Breast epithelium (tissue), 4 donors: ENCODE results near the gene DMD. TPM values are rescaled to one million over a fixed set of nuclear protein-coding genes. Genes with fewer than 3 reads are reported as not detected.

Experiments
- DNase-seq, 2 donors: peaks; one replicate each; pipeline ENCODE4 v3.0.0-alpha.2; 2019; ENCODE audit warnings: low spot score in 2 of 2
- H3K27ac ChIP-seq, 2 donors: fragments of 200-600 bp; sonication (generic) in 1 of 2; one replicate each; pipeline ENCODE4 v1.5.1; 2016 to 2019; ENCODE audit warnings: mild to moderate bottlenecking in 1 of 2
- H3K27me3 ChIP-seq, 2 donors: fragments of 200-600 bp; sonication (generic) in 1 of 2; one replicate each; pipeline versions ENCODE4 v1.5.1 to v1.6.0; 2017 to 2019; ENCODE audit warnings: control low read depth in 1 of 2, mild to moderate bottlenecking in 1 of 2
- H3K36me3 ChIP-seq: fragments of 200-600 bp; one replicate; pipeline ENCODE4 v1.5.1; 2019
- H3K4me1 ChIP-seq, 2 donors: fragments of 200-600 bp; sonication (generic); one replicate each; pipeline ENCODE4 v1.5.1; 2016 to 2019; ENCODE audit warnings: control low read depth in 1 of 2
- H3K4me3 ChIP-seq, 3 donors: fragments of 200-600 bp; sonication (generic); 1 replicate in 2 of 3; 2 replicates in 1 of 3; pipeline ENCODE4 v1.5.1; 2016 to 2019; ENCODE audit warnings: mild to moderate bottlenecking in 3 of 3, moderate library complexity in 2 of 3
- H3K9me3 ChIP-seq, 2 donors: fragments of 200-600 bp; sonication (generic) in 1 of 2; one replicate each; pipeline ENCODE4 v1.5.1; 2016 to 2019; ENCODE audit warnings: control low read depth in 1 of 2
- CTCF ChIP-seq, 3 donors: fragments of 450-650 bp; IDR thresholded peaks; one replicate each; pipeline ENCODE4 v1.5.1; 2016 to 2017; ENCODE audit warnings: antibody characterized with exemption in 3 of 3, mild to moderate bottlenecking in 3 of 3, moderate library complexity in 3 of 3
- POLR2A ChIP-seq: fragments of 450-650 bp; IDR thresholded peaks from one replicate; pipeline ENCODE4 v1.6.1; 2016; ENCODE audit warnings: antibody characterized with exemption, mild to moderate bottlenecking, moderate library complexity
- POLR2AphosphoS5 ChIP-seq, 3 donors: sonication (generic); formaldehyde crosslinking; IDR thresholded peaks; one replicate each; pipeline ENCODE4 v1.6.1; 2017; ENCODE audit warnings: antibody characterized with exemption in 3 of 3
- intact Hi-C: fragments of 100-400 bp; cut with DNase I; formaldehyde crosslinking; loops from one replicate; pipeline ENCODE4 v1.15.1; 2023; ENCODE audit warnings: low total_unique reads
- total RNA-seq, 3 donors: library from RNA; depleted of rRNA; stranded (reverse); fragments of >200 nt; gene quantifications; one replicate each; pipeline ENCODE4 v1.1.0, GENCODE V29; 2016

DMD gene
- total RNA-seq, 3 donors from 2014 or later, result 57.0 to 135 (median 65.2) TPM

GRCh38 chrX:33178690-33179089 is 32.7 kb downstream of the DMD start:
- intact Hi-C loops, result no loop called here
- TF ChIP-seq POLR2AphosphoS5 (IDR thresholded peaks at IDR 0.05) (no peak), CTCF (IDR thresholded peaks at IDR 0.05) (no peak), POLR2A (no peak)
- no peaks in the 10 kb centered on the region for H3K27me3 ChIP-seq
- H3K9me3 ChIP-seq, result no peaks in the 10 kb centered on the region
- no peak overlapping the region for H3K4me3 ChIP-seq
- H3K27ac ChIP-seq, result no peak overlapping the region
- DNase-seq, result no peak
- H3K36me3 ChIP-seq, result no peaks in the 10 kb centered on the region
- no peaks in the 10 kb centered on the region for H3K4me1 ChIP-seq

GRCh38 chrX:33178218-33178617 is 33.1 kb downstream of the DMD start:
- intact Hi-C loops, result no loop called here
- TF ChIP-seq POLR2A (no peak), POLR2AphosphoS5 (IDR thresholded peaks at IDR 0.05) (no peak), CTCF (IDR thresholded peaks at IDR 0.05) (no peak)
- no peaks in the 10 kb centered on the region for H3K36me3 ChIP-seq

GRCh38 chrX:33175201-33175600 is 36.1 kb downstream of the DMD start:
- intact Hi-C loops, result no loop called here
- no peaks in the 10 kb centered on the region for H3K36me3 ChIP-seq
- H3K4me3 ChIP-seq, result no peak overlapping the region
- no peaks in the 10 kb centered on the region for H3K4me1 ChIP-seq
- no peak for DNase-seq
- H3K27me3 ChIP-seq, result no peaks in the 10 kb centered on the region
- TF ChIP-seq POLR2AphosphoS5 (IDR thresholded peaks at IDR 0.05), result no peak
- no peak for TF ChIP-seq CTCF (IDR thresholded peaks at IDR 0.05)
- no peak for TF ChIP-seq POLR2A
- H3K27ac ChIP-seq, result no peak overlapping the region
- H3K9me3 ChIP-seq, result no peaks in the 10 kb centered on the region

More at GRCh38 chrX:33178218-33178617, 33.1 kb downstream of the DMD start:
- no peak overlapping the region for H3K4me3 ChIP-seq
- H3K27me3 ChIP-seq, result no peaks in the 10 kb centered on the region
- no peaks in the 10 kb centered on the region for H3K9me3 ChIP-seq
- no peaks in the 10 kb centered on the region for H3K4me1 ChIP-seq
- no peak overlapping the region for H3K27ac ChIP-seq
- DNase-seq, result no peak

GRCh38 chrX:33171041-33171440 is 40.3 kb downstream of the DMD start:
- TF ChIP-seq POLR2AphosphoS5 (IDR thresholded peaks at IDR 0.05) (no peak), CTCF (IDR thresholded peaks at IDR 0.05) (no peak), POLR2A (no peak)
- H3K27ac ChIP-seq, result no peak overlapping the region
- no peak for DNase-seq
- H3K27me3 ChIP-seq, result no peaks in the 10 kb centered on the region
- no peaks in the 10 kb centered on the region for H3K36me3 ChIP-seq
- intact Hi-C loops, result loop anchor here (5.0 kb wide), 1 partner anchor 326 kb away; no protein-coding TSS in a partner anchor
- H3K4me1 ChIP-seq, result no peaks in the 10 kb centered on the region
- no peak overlapping the region for H3K4me3 ChIP-seq
- H3K9me3 ChIP-seq, result no peaks in the 10 kb centered on the region

- DNase-seq, result no peak
- no peak overlapping the region for H3K4me3 ChIP-seq
- no peaks in the 10 kb centered on the region for H3K9me3 ChIP-seq
- TF ChIP-seq POLR2A (no peak), POLR2AphosphoS5 (IDR thresholded peaks at IDR 0.05) (no peak), CTCF (IDR thresholded peaks at IDR 0.05) (no peak)
- H3K4me1 ChIP-seq, result no peaks in the 10 kb centered on the region
- H3K27ac ChIP-seq, result no peak overlapping the region
- intact Hi-C loops, result no loop called here
- H3K27me3 ChIP-seq, result no peaks in the 10 kb centered on the region
- H3K36me3 ChIP-seq, result no peaks in the 10 kb centered on the region
Observed at GRCh38 chrX:33161829-33162228, 49.5 kb downstream of the DMD start.
